ENCODE measurements around the gene TENM3.

DNA sequence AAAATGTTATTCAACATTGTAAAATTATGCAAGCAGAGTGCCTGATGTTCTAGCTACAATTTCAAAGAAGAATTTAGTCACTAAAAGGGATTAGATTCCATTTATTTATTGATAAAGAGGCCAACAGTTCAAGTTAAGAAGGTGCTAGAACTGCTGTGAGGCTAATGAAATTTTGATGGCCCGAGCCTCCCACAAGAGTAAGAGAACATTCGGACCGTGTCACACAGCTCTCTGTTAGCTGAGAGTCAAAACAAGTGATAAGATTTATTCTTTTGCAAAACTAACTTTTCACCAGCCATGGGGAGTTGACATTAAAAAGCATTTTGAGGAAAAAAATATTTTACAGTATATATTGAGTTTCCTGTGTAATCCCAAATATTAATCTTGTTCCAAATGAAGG lies 106.8 kb downstream of the TENM3 start:
- TF ChIP-seq, protein P1, sequence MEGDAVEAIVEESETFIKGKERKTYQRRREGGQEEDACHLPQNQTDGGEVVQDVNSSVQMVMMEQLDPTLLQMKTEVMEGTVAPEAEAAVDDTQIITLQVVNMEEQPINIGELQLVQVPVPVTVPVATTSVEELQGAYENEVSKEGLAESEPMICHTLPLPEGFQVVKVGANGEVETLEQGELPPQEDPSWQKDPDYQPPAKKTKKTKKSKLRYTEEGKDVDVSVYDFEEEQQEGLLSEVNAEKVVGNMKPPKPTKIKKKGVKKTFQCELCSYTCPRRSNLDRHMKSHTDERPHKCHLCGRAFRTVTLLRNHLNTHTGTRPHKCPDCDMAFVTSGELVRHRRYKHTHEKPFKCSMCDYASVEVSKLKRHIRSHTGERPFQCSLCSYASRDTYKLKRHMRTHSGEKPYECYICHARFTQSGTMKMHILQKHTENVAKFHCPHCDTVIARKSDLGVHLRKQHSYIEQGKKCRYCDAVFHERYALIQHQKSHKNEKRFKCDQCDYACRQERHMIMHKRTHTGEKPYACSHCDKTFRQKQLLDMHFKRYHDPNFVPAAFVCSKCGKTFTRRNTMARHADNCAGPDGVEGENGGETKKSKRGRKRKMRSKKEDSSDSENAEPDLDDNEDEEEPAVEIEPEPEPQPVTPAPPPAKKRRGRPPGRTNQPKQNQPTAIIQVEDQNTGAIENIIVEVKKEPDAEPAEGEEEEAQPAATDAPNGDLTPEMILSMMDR (conservative IDR thresholded peaks at IDR 0.05; ENCODE audit: low read depth, low read length), result no peak
- TF ChIP-seq EZH2phosphoT487 (IDR thresholded peaks at IDR 0.05; ENCODE audit: borderline replicate concordance, low read length), result no peak
